GM21526 (cell line): ENCODE results near the gene ABCC9.
"Not testable (repeated sequence)": the region's sequence is repeated elsewhere in the genome, so short reads cannot be mapped to it uniquely, and the experiment has no call there.

Source experiments
- ATAC-seq: cut with Tn5 transposase; IDR thresholded peaks from one replicate; pipeline ENCODE4 v1.9.1; 2021; ENCODE audit warnings: moderate library complexity; ENCODE audit not compliant: unreplicated experiment, low FRiP score

ABCC9 gene

DNA sequence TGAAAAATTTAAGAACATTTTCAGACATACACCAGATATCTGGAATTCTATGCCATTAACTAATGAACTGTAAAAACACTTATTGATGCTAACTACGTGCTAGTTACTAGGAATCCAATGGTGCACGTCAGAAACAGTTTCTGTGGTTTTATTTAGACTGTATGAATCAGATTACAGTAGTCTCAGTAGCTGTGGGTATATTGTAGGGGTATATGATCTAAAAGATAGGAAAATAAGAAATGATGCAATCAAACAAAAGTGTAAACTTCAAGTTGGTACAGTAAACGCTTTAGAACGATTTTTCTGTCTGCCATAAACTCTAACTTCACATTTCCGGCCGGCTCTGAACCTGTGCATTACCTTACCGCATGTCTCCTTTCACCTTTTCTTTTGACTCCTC lies 2.3 kb downstream of the ABCC9 start:
- no peak for ATAC-seq

DNA sequence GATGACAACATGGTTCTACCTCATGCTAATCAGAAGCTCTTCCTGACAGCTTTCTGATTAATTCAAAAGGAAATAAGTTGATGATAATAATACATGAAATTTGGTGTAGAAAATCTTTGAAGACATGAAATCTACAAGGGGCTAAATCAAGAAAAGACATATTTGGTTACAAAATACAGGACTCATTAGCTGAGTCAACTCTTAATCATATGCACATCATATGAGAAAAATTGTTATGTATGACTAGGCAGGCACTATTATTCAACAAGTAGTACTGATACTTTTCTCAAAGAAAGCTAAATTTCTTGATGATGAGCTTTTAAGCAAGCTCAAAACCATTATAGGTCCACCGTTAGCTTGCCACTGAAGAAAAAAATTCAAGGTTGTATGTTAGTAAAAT lies 7.1 kb downstream of the ABCC9 start:
- no peak for ATAC-seq

DNA sequence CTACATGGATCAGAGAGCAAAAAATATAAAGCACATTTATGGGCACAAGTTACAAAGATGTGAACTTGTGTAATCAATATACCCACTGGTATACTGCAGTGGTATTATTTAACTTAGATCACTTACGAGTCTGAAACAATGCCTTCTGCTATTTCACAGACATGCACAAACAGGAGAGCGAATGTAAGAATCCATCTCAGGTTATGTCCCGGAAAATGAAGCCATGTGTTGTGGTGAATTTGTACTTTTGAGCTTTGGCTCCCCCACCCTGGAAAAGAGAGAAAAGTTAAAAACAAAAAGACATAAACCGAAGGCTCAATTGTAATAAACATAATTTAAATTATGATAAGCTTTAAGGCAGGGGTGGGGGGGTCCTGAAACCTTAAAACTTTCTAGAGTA lies 7.6 kb downstream of the ABCC9 start:
- ATAC-seq: no peak

DNA sequence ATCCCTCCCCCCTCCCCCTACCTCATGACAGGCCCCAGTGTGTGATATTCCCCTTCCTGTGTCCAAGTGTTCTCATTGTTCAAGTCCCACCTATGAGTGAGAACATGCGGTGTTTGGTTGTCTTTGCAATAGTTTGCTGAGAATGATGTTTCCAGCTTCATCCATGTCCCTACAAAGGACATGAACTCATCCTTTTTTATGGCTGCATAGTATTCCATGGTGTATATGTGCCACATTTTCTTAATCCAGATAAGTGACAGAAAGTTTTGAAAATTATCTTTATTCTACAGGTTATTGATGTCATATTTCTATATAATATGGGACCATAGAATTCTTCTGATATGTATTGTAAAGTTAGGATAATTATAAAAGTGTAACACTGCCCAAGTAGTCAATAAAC lies 11.3 kb downstream of the ABCC9 start:
- not testable (repeated sequence) for ATAC-seq

DNA sequence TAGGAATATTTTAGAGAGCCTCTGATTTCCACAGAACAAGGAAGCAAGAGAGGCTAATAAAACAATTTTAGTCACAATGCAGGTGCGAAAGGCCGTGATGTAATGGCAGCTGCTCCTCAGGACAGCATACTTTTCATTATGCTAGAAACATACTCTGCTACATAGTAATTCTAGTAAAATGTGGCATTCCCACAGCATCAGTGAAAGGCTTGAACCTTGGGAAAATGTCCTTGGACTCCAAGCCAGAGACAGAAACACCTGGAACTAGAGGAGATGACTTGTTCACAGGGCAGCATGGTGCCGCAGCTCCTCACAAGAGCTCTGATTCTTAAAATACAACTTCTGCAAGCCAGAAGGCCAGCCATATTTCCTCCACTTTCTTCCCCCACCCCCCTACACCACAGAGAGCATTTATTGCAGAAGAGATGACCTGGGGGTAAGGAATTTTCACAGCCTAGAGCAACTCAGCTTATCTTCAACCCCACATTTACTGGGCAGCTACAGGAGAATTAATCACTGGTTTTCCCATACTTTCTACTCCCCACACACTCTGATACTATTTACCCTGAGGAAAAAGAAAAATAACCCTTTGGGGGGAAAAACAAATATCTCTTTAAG lies 15.8 kb downstream of the ABCC9 start:
- ATAC-seq: no peak

DNA sequence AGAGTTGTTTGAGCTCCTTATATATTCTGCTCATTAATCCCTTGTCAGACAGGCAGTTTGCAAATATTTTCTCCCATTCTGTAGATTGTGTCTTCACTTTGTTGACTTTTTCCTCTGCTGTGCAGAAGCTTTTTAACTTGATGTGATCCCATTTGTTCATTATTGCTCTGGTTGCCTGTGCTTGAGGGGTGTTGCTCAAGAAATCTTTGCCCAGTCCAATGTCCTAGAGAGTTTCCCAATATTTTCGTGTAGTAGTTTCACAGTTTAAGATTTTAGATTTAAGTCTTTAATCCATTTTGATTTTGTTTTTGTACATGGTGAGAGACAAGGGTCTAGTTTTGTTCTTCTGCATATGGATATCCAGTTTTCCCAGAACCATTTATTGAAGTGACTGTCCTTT lies 19.8 kb downstream of the ABCC9 start:
- ATAC-seq: no peak

DNA sequence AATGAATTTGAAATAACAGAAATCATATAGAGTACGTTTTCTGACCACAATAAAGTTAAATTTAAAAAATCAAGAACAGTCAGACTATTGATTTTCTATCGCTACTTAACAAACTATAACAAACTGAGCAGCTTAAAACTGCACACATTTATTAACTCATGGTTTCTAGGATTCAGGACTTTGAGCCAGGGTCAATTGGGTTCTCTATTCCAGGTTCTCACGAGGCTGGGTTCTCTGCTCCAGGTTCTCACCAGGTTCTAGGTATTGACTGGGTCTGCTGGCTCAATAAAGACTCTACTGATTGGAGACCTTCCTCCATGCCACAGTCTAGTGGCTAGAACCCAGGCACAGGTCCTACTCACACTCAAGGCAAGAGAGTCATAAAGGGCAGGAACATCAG lies 22.8 kb downstream of the ABCC9 start:
- ATAC-seq: no peak

DNA sequence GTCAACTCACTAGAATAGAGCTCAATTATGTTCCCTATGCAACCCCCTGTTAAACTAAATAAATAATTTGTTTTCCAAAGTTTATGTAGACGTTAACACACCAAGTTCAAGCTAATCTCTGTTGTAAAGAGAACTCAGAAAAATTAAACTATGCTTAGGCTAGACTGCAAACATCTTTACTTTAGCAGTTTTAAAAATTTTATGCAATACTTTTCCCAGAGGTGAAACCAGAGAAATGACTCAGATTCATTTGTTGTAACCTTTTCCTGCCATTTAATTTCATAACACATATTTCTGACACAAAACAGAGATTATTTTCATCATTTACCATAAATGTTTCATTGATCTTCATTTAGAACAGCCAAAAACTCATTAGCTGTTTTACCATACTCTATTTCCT lies 27.4 kb downstream of the ABCC9 start:
- ATAC-seq: no peak

DNA sequence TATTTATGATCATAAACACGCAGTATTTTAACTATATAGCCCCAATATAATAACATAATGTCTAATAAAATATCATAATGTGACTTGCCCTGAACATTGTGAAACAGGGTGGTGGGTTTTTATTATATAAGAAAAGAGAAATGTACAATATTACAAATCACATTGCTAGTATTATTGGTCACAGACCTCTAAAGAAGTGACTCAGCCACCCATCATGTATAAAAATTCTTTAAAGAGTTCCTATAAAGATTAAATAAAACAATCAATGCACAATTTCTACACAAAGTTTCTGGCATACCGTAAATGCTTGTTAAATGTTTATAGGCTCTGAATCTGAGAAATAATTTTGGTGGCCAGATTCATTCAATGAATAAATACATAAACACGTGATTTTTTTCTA lies 28.9 kb downstream of the ABCC9 start:
- ATAC-seq: no peak

DNA sequence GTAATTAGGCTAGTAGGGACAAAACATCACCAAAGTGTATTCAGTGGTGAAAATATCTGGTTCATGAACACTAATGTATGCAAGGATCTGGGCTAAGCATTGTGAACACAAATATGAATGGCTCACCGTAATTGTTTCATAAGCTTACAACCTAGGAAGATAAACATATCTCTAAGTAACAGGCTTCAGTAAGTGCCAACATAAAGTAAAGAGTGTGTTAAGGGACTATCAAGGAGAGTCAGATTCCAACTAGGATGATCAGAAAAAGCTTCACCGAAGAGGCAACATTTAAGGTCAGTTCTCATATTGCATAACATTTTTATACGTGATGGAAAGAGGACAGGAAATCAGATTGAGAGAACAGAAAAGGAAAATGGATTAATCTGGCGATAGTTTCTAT lies 29.4 kb downstream of the ABCC9 start:
- no peak for ATAC-seq

DNA sequence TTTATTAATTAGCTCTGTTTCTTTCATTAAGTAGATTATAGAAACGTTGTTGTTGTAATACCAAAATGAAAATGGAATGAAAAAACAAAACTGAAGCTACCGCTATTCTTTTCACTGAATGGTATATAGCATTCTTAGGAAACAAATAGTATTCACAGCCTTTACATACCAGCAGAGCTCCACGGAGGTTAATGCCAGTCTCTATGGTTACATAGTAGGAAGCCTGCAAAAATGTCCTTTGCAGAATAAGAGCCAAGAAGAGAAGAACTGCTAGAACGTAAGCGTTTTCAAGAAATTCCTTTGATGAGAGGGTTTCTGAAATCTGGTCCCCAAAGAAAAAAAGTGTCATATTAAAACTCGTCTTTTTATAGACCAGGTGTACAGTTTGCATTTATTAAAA lies 30.6 kb downstream of the ABCC9 start:
- no peak for ATAC-seq

DNA sequence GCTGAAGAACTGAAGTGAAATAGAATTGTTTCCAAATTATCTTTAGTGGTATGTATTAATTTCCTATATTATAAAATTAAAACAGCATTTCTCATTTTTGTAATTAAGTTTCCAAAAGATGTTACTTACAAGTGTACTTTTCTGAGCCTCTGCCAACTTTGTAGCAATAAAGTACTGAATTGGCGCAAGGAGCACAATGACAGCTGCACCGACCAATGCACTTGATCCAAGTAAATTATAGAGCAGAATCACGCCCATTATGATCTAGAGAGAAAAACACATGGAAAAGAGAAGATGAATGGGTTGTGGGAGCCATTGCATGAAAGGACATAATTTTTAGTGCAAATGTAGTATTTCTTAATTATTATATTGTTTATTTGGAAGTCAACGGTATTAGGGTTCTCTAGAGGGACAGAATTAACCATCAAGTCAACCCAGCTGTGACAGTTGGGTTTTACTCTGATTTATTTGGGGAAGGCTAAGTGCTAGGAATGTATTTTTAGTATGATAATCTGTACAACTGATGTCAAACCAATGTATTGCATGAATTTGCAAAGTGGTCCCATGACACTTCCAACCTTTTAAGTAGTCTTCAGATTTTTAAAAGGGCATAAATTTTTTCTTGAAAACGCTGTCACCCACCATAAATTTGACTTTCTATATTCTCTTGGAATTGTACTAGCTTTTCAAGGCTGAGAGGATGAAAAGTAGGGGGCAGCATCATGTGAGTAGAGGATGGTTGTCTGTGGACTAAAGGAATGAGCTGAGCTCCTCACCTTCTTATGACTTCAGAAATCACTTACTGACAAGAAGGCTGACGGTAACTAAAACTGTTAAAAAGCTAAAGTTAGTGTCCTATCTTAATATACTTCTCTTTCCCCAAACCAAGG lies 33.0 kb downstream of the ABCC9 start:
- ATAC-seq: no peak

DNA sequence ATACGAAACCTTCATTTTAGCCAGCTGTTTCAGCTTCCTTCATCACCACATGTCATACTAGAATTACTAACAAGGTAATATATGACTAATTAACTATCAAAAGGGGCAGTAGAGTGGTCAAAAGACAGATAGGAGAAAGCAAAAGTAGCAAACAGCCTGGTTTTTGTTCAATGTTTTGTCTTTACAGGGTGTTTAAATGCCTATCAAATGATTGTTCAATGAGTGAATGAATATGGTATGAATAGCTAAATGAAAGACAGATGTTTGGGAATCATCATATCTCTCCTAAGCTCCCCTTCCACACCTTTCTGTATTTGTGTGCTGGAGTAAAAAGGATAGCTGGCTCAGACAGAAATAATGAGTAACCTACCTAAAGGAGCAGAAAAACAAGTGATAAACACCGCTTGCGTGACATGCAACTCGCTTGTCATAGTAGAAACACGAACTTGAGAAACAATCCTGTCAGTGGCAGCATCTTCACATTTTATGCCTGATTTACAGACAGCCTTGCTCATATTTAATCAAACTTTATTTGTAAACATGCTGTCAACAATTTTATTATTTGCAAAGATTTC lies 34.2 kb downstream of the ABCC9 start:
- ATAC-seq: no peak

DNA sequence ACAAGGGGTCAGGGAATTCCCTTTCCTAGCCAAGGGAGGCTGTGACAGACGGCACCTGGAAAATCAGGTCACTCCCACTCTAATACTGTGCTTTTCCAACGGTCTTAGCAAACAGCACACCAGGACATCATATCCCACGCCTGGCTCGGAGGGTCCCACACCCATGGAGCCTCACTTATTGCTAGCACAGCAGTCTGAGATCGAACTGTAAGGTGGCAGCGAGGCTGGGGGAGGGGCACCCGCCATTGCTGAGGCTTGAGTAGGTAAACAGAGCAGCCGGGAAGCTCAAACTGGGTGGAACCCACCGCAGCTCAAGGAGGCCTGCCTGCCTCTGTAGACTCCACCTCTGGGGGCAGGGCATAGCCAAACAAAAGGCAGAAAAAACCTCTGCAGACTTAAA lies 41.7 kb downstream of the ABCC9 start:
- not testable (repeated sequence) for ATAC-seq

DNA sequence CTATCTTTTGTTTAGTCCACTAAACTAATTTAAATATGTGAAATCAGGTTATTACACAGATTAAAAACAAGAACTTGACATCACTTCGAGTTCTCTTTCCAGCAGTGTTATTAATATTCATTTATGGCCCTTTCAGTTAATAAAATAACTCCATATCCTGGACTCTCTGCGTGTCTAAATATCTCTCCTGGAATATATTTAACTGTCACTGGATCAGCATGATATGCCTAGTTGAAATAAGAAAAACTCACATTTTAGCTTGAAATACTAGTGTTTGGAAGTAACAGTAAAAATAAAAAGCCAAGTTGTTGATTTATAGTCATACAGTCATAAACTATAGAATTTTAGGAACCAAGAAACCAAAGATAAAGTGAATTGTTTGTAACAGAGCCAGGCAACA lies 45.6 kb downstream of the ABCC9 start:
- no peak for ATAC-seq

DNA sequence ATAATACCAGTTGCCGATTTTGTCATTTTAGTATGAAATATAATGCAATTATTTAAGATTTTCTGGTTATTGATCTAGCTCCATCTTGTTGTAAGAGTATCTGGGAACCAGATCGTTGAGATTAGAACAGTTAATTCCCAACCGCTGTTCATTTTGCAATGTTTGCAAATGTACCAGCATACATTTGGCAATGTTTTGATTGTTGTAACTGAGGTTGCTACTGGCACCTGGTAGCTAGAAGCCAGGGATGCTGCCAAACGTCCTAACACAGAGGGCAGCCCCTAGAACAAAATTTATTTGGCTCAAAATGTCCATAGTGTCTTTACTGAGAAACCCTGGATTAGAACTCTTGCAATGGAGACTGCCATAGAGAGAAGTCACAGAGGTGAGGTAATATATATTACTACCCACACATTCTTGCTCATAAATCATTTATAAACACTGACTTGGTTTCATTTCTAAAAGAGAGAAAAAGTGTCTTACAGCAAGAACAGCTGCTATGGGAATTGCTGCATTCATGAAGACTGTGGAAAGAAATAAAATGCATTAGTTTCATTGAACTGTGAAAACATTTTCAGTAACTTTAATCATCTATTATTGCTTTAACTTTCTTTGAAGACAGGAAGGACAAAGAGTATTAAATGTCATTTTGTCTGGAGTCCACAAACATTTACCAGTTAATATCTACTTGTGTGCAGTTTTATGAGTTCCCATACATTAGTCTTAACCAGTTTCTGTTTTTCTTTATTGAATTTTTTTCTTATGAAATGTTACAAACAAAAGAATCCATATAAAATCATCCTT lies 46.2 kb downstream of the ABCC9 start:
- ATAC-seq: no peak

DNA sequence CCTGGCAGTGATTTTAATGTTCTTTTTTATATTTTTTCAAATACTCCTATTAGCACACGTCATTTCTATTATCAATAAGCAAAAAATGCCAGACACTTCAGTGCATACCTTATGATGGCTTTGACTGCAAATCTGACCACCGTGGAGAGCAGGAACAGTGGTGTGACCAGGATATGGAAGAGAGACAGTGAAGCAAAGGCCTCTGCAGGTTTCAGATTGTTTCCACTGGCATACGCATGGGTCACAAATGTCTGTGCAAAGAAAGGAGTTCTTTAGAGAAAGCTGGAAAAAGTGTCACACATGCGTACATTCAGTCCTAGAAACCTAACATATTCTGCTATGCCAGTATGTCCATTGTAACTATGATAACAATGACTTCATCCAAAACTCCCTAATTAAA lies 47.3 kb downstream of the ABCC9 start:
- ATAC-seq: no peak

DNA sequence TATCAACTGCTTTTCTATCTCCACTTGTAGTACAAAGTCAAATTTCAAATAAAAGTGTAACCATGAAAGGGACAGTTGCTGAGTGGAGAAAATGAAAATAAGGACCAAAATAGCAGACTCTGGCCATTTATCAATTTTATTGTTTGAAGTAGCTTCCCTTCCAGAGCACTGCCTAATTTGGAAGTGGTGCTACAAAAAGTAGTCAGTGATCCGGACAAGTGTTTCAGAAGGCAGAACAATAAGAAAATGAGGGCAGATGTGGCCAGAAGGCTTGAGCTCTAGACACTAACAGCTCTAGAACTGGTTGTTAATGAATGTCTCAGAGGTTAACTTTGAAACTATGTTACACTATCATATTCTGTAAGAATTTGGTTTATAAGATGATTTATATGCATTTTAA lies 48.9 kb downstream of the ABCC9 start:
- ATAC-seq: no peak

DNA sequence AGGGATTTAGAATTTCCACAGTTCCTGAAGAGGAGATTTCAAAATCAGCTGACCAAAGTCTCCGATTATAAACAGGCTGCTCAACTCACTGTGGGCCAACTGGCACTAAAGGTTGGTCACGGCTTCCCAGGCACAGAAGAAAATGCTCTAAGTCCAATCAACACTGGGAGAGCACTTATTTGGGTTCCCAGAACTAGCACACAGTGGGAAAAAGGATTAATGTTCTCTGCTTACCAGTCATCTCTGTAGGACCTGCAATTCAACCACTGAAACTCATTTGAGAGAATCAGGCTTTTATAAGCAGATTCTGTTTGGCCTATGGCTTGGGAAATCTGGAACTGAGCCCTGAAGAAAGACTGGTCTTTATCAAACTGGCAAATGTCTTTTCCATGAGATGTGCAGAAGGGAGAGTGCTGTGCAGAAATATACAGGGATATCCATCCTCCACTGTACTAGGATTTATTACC lies 49.4 kb downstream of the ABCC9 start:
- no peak for ATAC-seq

DNA sequence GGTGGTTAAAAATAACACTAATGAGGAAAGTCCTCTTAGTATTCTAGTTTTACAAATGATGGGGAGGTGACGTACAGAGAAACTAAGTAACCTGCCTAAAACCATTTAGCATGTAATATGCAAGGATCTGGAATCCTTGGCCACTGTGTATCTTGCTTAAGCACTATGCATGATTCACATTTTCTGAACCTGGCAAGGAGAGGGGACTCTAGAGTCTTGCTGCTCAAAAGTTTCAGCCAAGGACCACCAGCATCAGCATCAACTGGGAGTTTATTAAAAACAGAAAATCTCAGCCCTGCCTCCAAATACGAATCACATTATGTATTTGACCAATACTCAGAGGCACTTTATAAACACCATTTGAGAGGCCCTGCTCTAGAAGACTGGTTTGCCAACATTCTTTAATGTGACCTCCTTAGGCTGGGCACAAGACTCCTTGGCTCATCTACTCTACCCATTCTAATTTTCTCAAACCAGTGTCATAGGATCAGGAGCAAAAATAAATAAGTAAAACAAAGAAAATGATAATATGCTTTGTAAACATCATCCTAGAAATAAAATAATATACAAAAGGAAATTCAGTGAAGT lies 52.9 kb downstream of the ABCC9 start:
- ATAC-seq: no peak

DNA sequence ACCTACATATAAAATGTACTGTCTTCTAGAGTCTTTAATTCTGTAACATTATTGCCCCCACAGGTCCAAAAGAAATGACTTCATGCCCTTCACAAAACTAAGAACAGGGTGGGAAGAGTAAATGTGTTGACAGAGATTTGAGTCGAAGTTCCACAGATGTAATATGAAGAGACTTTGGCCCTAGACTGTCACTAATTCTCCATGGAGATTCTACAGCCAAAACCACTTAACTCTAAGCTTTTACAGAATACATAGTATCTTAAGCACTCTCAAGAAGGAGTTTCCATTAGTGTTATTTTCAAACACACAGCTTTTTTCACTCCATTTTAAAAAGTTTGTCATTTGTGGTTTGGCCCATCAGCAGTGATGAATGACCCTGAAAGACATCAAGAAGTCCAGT lies 56.3 kb downstream of the ABCC9 start:
- no peak for ATAC-seq
